ENCODE measurements around the gene CSRNP2.

GRCh38 chr12:51017452-51017851 is 65.9 kb downstream of the CSRNP2 start:
- TF ChIP-seq EZH2 (IDR thresholded peaks at IDR 0.05; ENCODE audit: low read depth, unreplicated experiment) (no peak), CTCF (conservative IDR thresholded peaks at IDR 0.05; ENCODE audit: low read depth in 2 of 2) (no peak)
- TF ChIP-seq, protein P1, sequence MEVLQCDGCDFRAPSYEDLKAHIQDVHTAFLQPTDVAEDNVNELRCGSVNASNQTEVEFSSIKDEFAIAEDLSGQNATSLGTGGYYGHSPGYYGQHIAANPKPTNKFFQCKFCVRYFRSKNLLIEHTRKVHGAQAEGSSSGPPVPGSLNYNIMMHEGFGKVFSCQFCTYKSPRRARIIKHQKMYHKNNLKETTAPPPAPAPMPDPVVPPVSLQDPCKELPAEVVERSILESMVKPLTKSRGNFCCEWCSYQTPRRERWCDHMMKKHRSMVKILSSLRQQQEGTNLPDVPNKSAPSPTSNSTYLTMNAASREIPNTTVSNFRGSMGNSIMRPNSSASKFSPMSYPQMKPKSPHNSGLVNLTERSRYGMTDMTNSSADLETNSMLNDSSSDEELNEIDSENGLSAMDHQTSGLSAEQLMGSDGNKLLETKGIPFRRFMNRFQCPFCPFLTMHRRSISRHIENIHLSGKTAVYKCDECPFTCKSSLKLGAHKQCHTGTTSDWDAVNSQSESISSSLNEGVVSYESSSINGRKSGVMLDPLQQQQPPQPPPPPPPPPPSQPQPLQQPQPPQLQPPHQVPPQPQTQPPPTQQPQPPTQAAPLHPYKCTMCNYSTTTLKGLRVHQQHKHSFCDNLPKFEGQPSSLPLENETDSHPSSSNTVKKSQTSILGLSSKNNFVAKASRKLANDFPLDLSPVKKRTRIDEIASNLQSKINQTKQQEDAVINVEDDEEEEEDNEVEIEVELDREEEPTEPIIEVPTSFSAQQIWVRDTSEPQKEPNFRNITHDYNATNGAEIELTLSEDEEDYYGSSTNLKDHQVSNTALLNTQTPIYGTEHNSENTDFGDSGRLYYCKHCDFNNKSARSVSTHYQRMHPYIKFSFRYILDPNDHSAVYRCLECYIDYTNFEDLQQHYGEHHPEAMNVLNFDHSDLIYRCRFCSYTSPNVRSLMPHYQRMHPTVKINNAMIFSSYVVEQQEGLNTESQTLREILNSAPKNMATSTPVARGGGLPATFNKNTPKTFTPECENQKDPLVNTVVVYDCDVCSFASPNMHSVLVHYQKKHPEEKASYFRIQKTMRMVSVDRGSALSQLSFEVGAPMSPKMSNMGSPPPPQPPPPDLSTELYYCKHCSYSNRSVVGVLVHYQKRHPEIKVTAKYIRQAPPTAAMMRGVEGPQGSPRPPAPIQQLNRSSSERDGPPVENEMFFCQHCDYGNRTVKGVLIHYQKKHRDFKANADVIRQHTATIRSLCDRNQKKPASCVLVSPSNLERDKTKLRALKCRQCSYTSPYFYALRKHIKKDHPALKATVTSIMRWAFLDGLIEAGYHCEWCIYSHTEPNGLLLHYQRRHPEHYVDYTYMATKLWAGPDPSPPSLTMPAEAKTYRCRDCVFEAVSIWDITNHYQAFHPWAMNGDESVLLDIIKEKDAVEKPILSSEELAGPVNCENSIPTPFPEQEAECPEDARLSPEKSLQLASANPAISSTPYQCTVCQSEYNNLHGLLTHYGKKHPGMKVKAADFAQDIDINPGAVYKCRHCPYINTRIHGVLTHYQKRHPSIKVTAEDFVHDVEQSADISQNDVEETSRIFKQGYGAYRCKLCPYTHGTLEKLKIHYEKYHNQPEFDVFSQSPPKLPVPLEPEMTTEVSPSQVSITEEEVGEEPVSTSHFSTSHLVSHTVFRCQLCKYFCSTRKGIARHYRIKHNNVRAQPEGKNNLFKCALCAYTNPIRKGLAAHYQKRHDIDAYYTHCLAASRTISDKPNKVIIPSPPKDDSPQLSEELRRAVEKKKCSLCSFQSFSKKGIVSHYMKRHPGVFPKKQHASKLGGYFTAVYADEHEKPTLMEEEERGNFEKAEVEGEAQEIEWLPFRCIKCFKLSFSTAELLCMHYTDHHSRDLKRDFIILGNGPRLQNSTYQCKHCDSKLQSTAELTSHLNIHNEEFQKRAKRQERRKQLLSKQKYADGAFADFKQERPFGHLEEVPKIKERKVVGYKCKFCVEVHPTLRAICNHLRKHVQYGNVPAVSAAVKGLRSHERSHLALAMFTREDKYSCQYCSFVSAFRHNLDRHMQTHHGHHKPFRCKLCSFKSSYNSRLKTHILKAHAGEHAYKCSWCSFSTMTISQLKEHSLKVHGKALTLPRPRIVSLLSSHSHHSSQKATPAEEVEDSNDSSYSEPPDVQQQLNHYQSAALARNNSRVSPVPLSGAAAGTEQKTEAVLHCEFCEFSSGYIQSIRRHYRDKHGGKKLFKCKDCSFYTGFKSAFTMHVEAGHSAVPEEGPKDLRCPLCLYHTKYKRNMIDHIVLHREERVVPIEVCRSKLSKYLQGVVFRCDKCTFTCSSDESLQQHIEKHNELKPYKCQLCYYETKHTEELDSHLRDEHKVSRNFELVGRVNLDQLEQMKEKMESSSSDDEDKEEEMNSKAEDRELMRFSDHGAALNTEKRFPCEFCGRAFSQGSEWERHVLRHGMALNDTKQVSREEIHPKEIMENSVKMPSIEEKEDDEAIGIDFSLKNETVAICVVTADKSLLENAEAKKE (CRISPR knock-in tag; IDR thresholded peaks at IDR 0.05), result no peak
